ENCODE data around the gene MARK3. TPM values are rescaled to one million over a fixed set of nuclear protein-coding genes. Genes with fewer than 3 reads are reported as not detected.

MARK3 gene
- total and polyA plus RNA-seq, 2 of the 4 experiments (the other 2 are of a cell fraction), result 78.5 to 80.5 TPM

DNA sequence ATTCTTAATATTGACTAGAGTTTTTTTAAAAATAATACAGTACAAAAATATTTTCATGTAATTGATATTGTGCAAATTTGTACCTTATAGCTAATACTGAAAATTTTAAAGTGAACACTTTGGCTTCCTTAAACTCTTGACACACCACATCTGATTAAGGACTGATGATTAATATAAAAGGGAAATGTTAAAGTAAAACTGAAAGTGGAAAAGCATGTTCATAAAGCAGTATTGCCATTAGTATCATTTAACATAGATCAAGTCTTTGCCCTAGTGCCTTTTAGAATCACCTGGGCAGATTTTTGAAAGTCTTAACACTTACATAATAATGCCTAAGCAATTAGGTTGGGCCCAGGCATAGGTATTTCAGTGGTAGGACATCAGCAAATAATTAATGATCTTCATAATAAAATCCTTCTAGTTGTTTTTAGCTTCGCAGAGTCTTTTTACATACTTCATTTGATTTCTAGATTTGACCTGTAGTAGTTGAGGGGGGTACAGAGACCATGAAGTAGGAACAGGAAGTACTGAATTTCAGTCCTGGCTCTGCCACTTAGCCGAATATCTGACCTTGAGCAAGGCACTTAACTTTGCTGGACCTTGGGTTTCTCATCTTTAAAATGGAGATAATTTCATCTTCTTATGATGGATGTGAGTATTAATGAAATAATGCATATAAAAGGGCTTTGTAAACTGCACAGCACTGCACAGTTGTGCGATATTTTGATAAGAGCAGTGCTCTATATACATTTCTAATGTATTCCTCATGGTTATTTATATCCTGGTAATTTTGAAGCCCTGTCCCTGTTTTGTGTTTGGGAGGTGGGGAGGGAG is 43.7 kb downstream of the MARK3 start:
- Histone ChIP-seq H4K20me1 (ENCODE audit: insufficient read depth, low read length) (peaks cover 32% of the 10 kb centered on the region; the same call in 1 of the 2 replicates), H3K23ac (ENCODE audit: low read depth, low read length) (no peak overlapping the region), H3K18ac (ENCODE audit: low read depth, low read length) (no peak overlapping the region), H2AK9ac (replicated peaks; ENCODE audit: low read depth, low read length, poor library complexity) (no peak overlapping the region), H3K9me1 (ENCODE audit: insufficient read depth, low read length) (peaks cover 2% of the 10 kb centered on the region), H3K4ac (ENCODE audit: low read depth, low read length) (no peak overlapping the region), H2AFZ (replicated peaks; ENCODE audit: low read length, poor library complexity) (no peak overlapping the region), H3K4me1 (ENCODE audit: control insufficient read depth, insufficient read depth, low read length) (peaks cover 10% of the 10 kb centered on the region), H3K36me3 (ENCODE audit: control insufficient read depth, insufficient read depth, low read length) (peaks cover 3% of the 10 kb centered on the region), H3K4me2 (ENCODE audit: low read depth, low read length) (no peak overlapping the region), H2BK120ac (ENCODE audit: low read depth, low read length) (no peak overlapping the region), H3K4me3 (ENCODE audit: insufficient read depth, low read depth, low read length) (no peak overlapping the region), H3K27ac (ENCODE audit: insufficient read depth, low read length) (no peak overlapping the region), H4K91ac (ENCODE audit: insufficient read depth, low read depth, low read length) (no peak overlapping the region), H3K9ac (ENCODE audit: low read depth, low read length) (no peak overlapping the region), H3K14ac (replicated peaks; ENCODE audit: low read depth, low read length) (no peak overlapping the region), H2AK5ac (ENCODE audit: low read depth, low read length) (no peak overlapping the region), H2BK20ac (ENCODE audit: low read depth, low read length) (no peak overlapping the region), H4K5ac (ENCODE audit: low read depth, low read length) (no peak overlapping the region), H3K56ac (ENCODE audit: extremely low read depth, insufficient read depth, low read length) (no peak overlapping the region), H3K79me1 (ENCODE audit: low read depth in 1 of 2, low read length in 2 of 2) (peaks cover 38 to 76% of the 10 kb centered on the region in 2 experiments), H3K27me3 (ENCODE audit: control insufficient read depth, insufficient read depth, low read length) (no peaks in the 10 kb centered on the region), H4K8ac (ENCODE audit: low read depth in 2 of 2, low read length in 2 of 2) (no peak overlapping the region), H2BK15ac (ENCODE audit: low read depth, low read length) (no peak overlapping the region), H2BK5ac (ENCODE audit: low read depth, low read length, poor library complexity, severe bottlenecking) (no peak overlapping the region), H3K9me3 (ENCODE audit: control insufficient read depth, insufficient read depth, low read length) (no peaks in the 10 kb centered on the region)
- ATAC-seq (ENCODE audit: low read depth) (no peak), DNase-seq (no peak)
- in situ Hi-C loops (cut with MboI; ENCODE audit: low sequenced_read_pairs), result no loop called here
- no CpG with 5 or more reads among the region's 3 CpGs for WGBS, 2 experiments (ENCODE audit: extremely low coverage in 2 of 2, insufficient read length in 1 of 2)
- POLR2A ChIA-PET (ENCODE audit: unreplicated experiment), result no interaction called here
- BruUV-seq (replicated peaks), result no TSS peak
- CTCF ChIA-PET, result no interaction called here
- dilution Hi-C loops (cut with HindIII; ENCODE audit: low sequenced_read_pairs, unreplicated experiment), result no loop called here
- intact Hi-C loops (cut with micrococcal nuclease), result no loop called here
- TF ChIP-seq, protein P1, sequence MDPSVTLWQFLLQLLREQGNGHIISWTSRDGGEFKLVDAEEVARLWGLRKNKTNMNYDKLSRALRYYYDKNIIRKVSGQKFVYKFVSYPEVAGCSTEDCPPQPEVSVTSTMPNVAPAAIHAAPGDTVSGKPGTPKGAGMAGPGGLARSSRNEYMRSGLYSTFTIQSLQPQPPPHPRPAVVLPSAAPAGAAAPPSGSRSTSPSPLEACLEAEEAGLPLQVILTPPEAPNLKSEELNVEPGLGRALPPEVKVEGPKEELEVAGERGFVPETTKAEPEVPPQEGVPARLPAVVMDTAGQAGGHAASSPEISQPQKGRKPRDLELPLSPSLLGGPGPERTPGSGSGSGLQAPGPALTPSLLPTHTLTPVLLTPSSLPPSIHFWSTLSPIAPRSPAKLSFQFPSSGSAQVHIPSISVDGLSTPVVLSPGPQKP (IDR thresholded peaks at IDR 0.05; ENCODE audit: borderline replicate concordance, low read depth, low read length), result no peak
- TF ChIP-seq RFX5 (IDR thresholded peaks at IDR 0.05; ENCODE audit: low read depth, low read length) (no peak), MAZ (IDR thresholded peaks at IDR 0.05; ENCODE audit: borderline replicate concordance, low read depth, low read length) (no peak), NFE2L2 (IDR thresholded peaks at IDR 0.05; ENCODE audit: low read depth, low read length) (no peak), RCOR1 (IDR thresholded peaks at IDR 0.05; ENCODE audit: insufficient replicate concordance, low read length) (no peak), CEBPB (IDR thresholded peaks at IDR 0.05; ENCODE audit: low read depth, low read length) (no peak), SMC3 (IDR thresholded peaks at IDR 0.05; ENCODE audit: low read depth, low read length) (no peak), CHD1 (IDR thresholded peaks at IDR 0.05; ENCODE audit: low read depth, low read length) (no peak), MAFK (IDR thresholded peaks at IDR 0.05; ENCODE audit: low read depth, low read length) (no peak)

Data from IMR-90 (cell line).